Esophagus muscularis mucosa (tissue), 4 donors: ENCODE results near the gene GABRR2. TPM values are rescaled to one million over a fixed set of nuclear protein-coding genes. Genes with fewer than 3 reads are reported as not detected.
A peak's percentile ranks its signal among the peaks of the same experiment; 100 is the strongest.

Source experiments
- DNase-seq: peaks from one replicate; pipeline ENCODE4 v3.0.0-alpha.2; 2017; ENCODE audit errors: extremely low spot score
- H3K27ac ChIP-seq, 4 donors: fragments of 200-600 bp; sonication (generic); replicated peaks in 1 of 4; 1 replicate in 3 of 4; 2 replicates in 1 of 4; pipeline ENCODE4 v1.5.1; 2016 to 2019; ENCODE audit warnings: mild to moderate bottlenecking in 1 of 4
- H3K27me3 ChIP-seq, 4 donors: fragments of 200-600 bp; sonication (generic); one replicate each; pipeline versions ENCODE4 v1.5.1 to v1.6.0; 2016 to 2019
- H3K36me3 ChIP-seq, 4 donors: fragments of 200-600 bp; sonication (generic); one replicate each; pipeline ENCODE4 v1.5.1; 2016 to 2019
- H3K4me1 ChIP-seq, 4 donors: fragments of 200-600 bp; sonication (generic); one replicate each; pipeline ENCODE4 v1.5.1; 2016 to 2019
- H3K4me3 ChIP-seq, 4 donors: fragments of 200-600 bp; sonication (generic); 1 replicate in 2 of 4; 2 replicates in 2 of 4; pipeline ENCODE4 v1.5.1; 2016 to 2019; ENCODE audit warnings: mild to moderate bottlenecking in 4 of 4, moderate library complexity in 1 of 4
- H3K9me3 ChIP-seq, 4 donors: fragments of 200-600 bp; sonication (generic); 1 replicate in 3 of 4; 2 replicates in 1 of 4; pipeline ENCODE4 v1.5.1; 2016 to 2019
- EP300 ChIP-seq: sonication (generic); formaldehyde crosslinking; IDR thresholded peaks from one replicate; pipeline ENCODE4 v1.6.1; 2017; ENCODE audit warnings: antibody characterized with exemption
- POLR2A ChIP-seq: fragments of 450-650 bp; IDR thresholded peaks from one replicate; pipeline ENCODE4 v1.6.1; 2017; ENCODE audit warnings: antibody characterized with exemption, moderate library complexity, mild to moderate bottlenecking, low read depth
- POLR2AphosphoS5 ChIP-seq, 2 donors: sonication (generic); formaldehyde crosslinking; IDR thresholded peaks; one replicate each; pipeline ENCODE4 v1.6.1; 2017; ENCODE audit warnings: antibody characterized with exemption in 2 of 2
- WGBS: methylation state at CpG from one replicate; pipeline ENCODE4 v1.1.5; 2018; 5-methylcytosine and 5-hydroxymethylcytosine counted together
- intact Hi-C: fragments of 100-400 bp; cut with DNase I; formaldehyde crosslinking; loops from one replicate; pipeline ENCODE4 v1.15.1; 2023
- total RNA-seq, 4 donors: library from RNA; depleted of rRNA; stranded (reverse); fragments of >200 nt; gene quantifications; one replicate each; pipeline versions ENCODE4 v1.1.0 to v1.2.1, GENCODE V29; 2016
- TF ChIP-seq, protein P1 (sequence below), 3 experiments: fragments of 200-600 bp in 2 of 3; fragments of 450-650 bp in 1 of 3; sonication (generic) in 2 of 3; IDR thresholded peaks; one replicate each; pipeline ENCODE4 v1.5.1; 2017 to 2019; ENCODE audit warnings: antibody characterized with exemption in 3 of 3, mild to moderate bottlenecking in 2 of 3, moderate library complexity in 1 of 3

Gene GABRR2
- total RNA-seq, 4 donors from 2014 or later, result 0.33 to 0.46 (median 0.45) TPM; not detected in 1

DNA sequence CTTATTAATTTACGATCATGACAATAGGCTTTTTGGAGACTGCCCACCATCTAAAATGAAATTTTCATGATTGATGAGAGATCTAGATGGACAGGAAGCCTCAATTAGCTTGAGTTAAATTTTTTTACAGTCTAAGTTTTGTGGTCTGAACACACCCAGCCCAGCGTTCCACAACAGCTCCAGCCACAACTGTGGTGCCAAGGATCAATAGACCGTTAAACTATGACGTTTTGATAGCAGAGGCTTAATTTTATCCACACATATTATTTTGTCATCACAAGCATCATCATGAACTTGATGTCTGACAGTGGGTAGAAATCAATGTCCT is 92.4 kb downstream of the GABRR2 start:
- no peak for DNase-seq
- Histone ChIP-seq H3K4me1 (peaks cover 0 to 16% (median 13%) of the 10 kb centered on the region in 4 donors), H3K9me3 (no peaks in the 10 kb centered on the region), H3K36me3 (no peaks in the 10 kb centered on the region), H3K4me3 (no peak overlapping the region), H3K27ac (peak overlapping the region in 1 of 4 donors; percentile 67), H3K27me3 (no peaks in the 10 kb centered on the region)
- WGBS, result 82% methylated on average over 4 of the region's 4 CpGs
- intact Hi-C loops, result no loop called here
- TF ChIP-seq EP300 (no peak), POLR2AphosphoS5 (IDR thresholded peaks at IDR 0.05) (no peak), POLR2A (no peak)
- TF ChIP-seq, protein P1, sequence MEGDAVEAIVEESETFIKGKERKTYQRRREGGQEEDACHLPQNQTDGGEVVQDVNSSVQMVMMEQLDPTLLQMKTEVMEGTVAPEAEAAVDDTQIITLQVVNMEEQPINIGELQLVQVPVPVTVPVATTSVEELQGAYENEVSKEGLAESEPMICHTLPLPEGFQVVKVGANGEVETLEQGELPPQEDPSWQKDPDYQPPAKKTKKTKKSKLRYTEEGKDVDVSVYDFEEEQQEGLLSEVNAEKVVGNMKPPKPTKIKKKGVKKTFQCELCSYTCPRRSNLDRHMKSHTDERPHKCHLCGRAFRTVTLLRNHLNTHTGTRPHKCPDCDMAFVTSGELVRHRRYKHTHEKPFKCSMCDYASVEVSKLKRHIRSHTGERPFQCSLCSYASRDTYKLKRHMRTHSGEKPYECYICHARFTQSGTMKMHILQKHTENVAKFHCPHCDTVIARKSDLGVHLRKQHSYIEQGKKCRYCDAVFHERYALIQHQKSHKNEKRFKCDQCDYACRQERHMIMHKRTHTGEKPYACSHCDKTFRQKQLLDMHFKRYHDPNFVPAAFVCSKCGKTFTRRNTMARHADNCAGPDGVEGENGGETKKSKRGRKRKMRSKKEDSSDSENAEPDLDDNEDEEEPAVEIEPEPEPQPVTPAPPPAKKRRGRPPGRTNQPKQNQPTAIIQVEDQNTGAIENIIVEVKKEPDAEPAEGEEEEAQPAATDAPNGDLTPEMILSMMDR (IDR thresholded peaks at IDR 0.05), result no peak

DNA sequence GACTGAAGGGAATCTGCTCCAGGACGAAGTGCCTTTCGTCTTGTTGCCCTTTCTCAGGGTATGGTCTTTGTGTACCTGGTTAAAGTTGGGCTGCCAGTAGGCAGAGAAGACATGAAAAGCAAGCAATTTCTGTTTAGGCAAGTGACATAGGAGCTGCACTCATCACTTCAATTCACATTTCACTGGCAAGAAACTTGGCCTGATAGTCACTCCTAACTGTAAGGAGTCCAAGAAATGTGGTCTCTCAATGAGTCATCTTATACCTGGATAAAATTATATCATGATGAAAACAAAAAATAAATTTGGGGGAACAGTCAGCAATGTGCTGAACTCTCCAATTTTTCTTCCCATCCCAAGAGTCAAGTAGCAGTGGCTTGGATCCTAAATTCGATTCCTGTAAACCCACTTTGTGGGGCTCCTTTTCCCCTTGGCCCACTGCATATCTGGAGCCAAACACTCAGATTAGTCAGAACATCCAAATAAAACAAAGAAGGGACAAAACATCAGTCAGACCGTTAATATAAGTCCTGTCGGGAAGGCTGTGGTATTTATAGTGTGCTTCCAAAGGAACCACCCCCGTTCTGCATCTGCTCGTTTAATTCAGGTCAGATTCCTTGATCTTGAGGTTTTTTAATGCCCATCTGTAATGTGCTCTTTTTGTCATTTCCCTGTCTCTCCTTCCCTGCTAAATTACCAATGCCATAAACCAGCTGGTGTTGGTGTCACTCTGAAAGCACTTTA is 93.0 kb downstream of the GABRR2 start:
- H3K9me3 ChIP-seq, result no peaks in the 10 kb centered on the region
- H3K4me1 ChIP-seq, result peaks cover 2 to 16% (median 13%) of the 10 kb centered on the region in 4 donors
- peak overlapping the region in 2 of 4 donors; percentile 40 to 67 for H3K27ac ChIP-seq
- no peaks in the 10 kb centered on the region for H3K27me3 ChIP-seq
- TF ChIP-seq EP300 (peak; percentile 35), POLR2A (no peak), POLR2AphosphoS5 (IDR thresholded peaks at IDR 0.05) (peak in 1 of 2 donors; percentile 12)
- TF ChIP-seq, protein P1 (IDR thresholded peaks at IDR 0.05), result no peak
- no peaks in the 10 kb centered on the region for H3K36me3 ChIP-seq
- no peak for DNase-seq
- H3K4me3 ChIP-seq, result no peak overlapping the region
- 27% methylated on average over 7 of the region's 7 CpGs for WGBS
- intact Hi-C loops, result no loop called here

DNA sequence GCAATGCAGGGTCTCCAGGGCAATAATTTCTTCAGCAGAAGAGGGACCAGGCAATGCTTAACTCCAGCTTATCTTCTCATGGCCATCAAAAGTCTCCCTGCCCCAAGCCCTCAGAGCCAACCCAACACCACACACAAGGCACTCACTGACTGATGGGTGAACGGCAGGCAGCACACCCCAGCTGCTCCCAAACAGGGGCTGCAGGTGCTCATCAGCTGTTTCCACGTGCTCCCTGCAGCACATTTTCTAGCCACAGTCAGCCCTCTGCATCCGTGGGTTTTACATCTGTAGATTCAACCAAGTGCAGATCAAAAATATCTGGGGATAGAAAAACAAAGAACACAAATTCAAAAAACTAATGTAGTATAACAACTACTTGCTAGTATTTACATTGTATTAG is 94.0 kb downstream of the GABRR2 start:
- TF ChIP-seq POLR2AphosphoS5 (IDR thresholded peaks at IDR 0.05) (no peak), EP300 (no peak), POLR2A (no peak)
- TF ChIP-seq, protein P1 (IDR thresholded peaks at IDR 0.05), result no peak
- intact Hi-C loops, result no loop called here
- no peaks in the 10 kb centered on the region for H3K36me3 ChIP-seq
- no peak overlapping the region for H3K27ac ChIP-seq
- 76% methylated on average over 3 of the region's 3 CpGs for WGBS
- H3K4me3 ChIP-seq, result no peak overlapping the region
- peak; percentile 26 for DNase-seq
- H3K4me1 ChIP-seq, result peaks cover 4 to 16% (median 13%) of the 10 kb centered on the region in 4 donors
- no peaks in the 10 kb centered on the region for H3K27me3 ChIP-seq
- H3K9me3 ChIP-seq, result no peaks in the 10 kb centered on the region

DNA sequence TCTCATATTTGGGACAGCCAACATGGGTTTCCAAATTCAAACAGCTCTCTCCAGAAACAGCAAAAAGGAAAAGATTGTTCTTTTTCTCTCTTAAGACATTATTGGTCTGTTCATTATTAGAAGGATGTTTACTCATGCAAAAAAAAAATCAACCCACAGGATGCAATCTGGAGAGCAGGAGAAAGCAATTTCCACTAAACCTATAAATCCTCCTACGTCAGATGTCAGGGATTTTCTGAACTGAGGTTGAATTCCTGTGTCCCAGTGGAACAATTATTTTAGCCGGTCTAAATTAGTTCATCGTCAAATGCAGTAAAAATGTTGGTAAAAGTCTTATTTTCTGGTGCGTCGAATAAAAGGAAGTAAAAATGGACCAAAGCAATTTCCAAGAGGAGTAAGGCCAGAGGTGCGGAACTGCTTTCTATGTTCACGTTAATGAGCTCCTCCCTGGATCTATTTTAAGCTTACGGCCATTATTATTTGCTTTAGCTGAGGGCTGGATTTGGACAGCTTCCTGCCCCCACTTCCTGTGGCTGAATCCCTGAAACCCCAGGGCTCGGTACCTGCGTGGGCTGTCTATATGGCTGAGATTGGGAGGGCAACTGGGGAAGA is 97.7 kb downstream of the GABRR2 start, which contains the start of gene GABRR1:
TSS of gene GABRR1 (minus strand) at position 60 of the 612 bp plus-strand sequence. CDS start at position 24, 36 bp downstream.
- intact Hi-C loops, result no loop called here
- no peak for DNase-seq
- Histone ChIP-seq H3K36me3 (no peaks in the 10 kb centered on the region), H3K27me3 (no peaks in the 10 kb centered on the region), H3K9me3 (no peaks in the 10 kb centered on the region), H3K4me1 (peaks cover 4 to 11% (median 10%) of the 10 kb centered on the region in 4 donors), H3K27ac (no peak within 1 kb of the TSS), H3K4me3 (no peak within 1 kb of the TSS)
- TF ChIP-seq, protein P1 (IDR thresholded peaks at IDR 0.05), result no peak
- TF ChIP-seq POLR2AphosphoS5 (IDR thresholded peaks at IDR 0.05) (no peak), POLR2A (no peak)
- 57% methylated on average over 10 of the region's 10 CpGs for WGBS
